H1 (cell line): Measurements from ENCODE around the gene C16orf54.
"Not testable (repeated sequence)": the region's sequence is repeated elsewhere in the genome, so short reads cannot be mapped to it uniquely, and the experiment has no call there.

Source experiments
- CHD2 ChIP-seq: IDR thresholded peaks from 2 replicates; pipeline ENCODE4 v1.6.1; 2012; ENCODE audit warnings: low read length, improper control_type of control experiment
- FOSL1 ChIP-seq: IDR thresholded peaks from 2 replicates; pipeline ENCODE4 v1.6.1; 2011; ENCODE audit warnings: mild to moderate bottlenecking, low read depth, low read length, moderate library complexity; ENCODE audit not compliant: insufficient read depth
- GABPA ChIP-seq: IDR thresholded peaks from 2 replicates; pipeline ENCODE4 v1.6.1; 2011; ENCODE audit warnings: mild to moderate bottlenecking, low read length, moderate library complexity, borderline replicate concordance; ENCODE audit not compliant: insufficient read depth
- POLR2A ChIP-seq, 2 experiments: IDR thresholded peaks; 1 replicate in 1 of 2; 2 replicates in 1 of 2; pipeline ENCODE4 v1.6.1; 2011; ENCODE audit warnings: low read depth in 2 of 2, low read length in 2 of 2, mild to moderate bottlenecking in 2 of 2; ENCODE audit errors: control extremely low read depth in 1 of 2
- POLR2AphosphoS5 ChIP-seq: IDR thresholded peaks from 2 replicates; pipeline ENCODE4 v1.6.1; 2011; ENCODE audit warnings: low read depth, low read length
- RAD21 ChIP-seq, 2 experiments: IDR thresholded peaks in 1 of 2; conservative IDR thresholded peaks in 1 of 2; 2 replicates each; pipeline ENCODE4 v1.6.1; 2011; ENCODE audit warnings: low read depth in 2 of 2, low read length in 2 of 2, improper control_type of control experiment in 1 of 2, inconsistent platforms in 1 of 2, mild to moderate bottlenecking in 1 of 2, moderate library complexity in 1 of 2
- RBBP5 ChIP-seq: IDR thresholded peaks from 2 replicates; pipeline ENCODE4 v1.7.1; 2012; ENCODE audit warnings: low read depth, mild to moderate bottlenecking, inconsistent platforms, low read length, moderate library complexity, borderline replicate concordance
- SIX5 ChIP-seq: IDR thresholded peaks from 2 replicates; pipeline ENCODE4 v1.6.1; 2011; ENCODE audit warnings: mild to moderate bottlenecking, low read depth, low read length
- TAF1 ChIP-seq: IDR thresholded peaks from 2 replicates; pipeline ENCODE4 v1.6.1; 2011; ENCODE audit warnings: mild to moderate bottlenecking, low read depth, low read length
- TCF12 ChIP-seq: IDR thresholded peaks from 2 replicates; pipeline ENCODE4 v1.6.1; 2011; ENCODE audit warnings: low read depth, mild to moderate bottlenecking, low read length
- TF ChIP-seq, protein P1 (sequence below): IDR thresholded peaks from 2 replicates; pipeline ENCODE4 v1.6.1; 2012; ENCODE audit warnings: inconsistent platforms
- TF ChIP-seq, protein P2 (sequence below), 3 experiments: IDR thresholded peaks; 1 replicate in 2 of 3; 2 replicates in 1 of 3; pipeline versions ENCODE4 v1.5.1 to v1.6.1; 2011; ENCODE audit warnings: low read length in 3 of 3, mild to moderate bottlenecking in 3 of 3, inconsistent platforms in 2 of 3, low read depth in 1 of 3, moderate library complexity in 1 of 3; ENCODE audit not compliant: insufficient read depth in 1 of 3; ENCODE audit errors: control extremely low read depth in 1 of 3

DNA sequence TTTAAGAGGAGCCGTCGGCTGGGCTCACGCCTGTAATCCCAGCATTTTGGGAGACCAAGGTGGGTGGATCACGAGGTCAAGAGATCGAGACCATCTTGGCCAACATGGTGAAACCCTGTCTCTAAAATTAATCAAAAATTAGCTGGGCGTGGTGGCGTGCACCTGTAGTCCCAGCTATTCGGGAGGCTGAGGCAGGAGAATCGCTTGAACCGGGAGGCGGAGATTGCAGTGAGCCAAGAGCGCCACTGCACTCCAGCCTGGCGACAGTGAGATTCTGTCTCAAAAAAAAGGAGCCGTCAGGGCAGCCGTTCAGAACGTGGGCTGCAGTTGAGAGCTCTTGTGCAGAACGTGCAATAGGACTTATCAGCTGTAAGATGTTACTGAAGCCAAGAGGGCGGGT, 47.4 kb upstream of the C16orf54 start:
- TF ChIP-seq POLR2A (IDR thresholded peaks at IDR 0.05; ENCODE audit: control extremely low read depth in 1 of 2, low read depth in 2 of 2, low read length in 2 of 2); RAD21 (IDR thresholded peaks at IDR 0.05 in 1 of 2, conservative IDR thresholded peaks at IDR 0.05 in 1 of 2; ENCODE audit: low read depth in 2 of 2, low read length in 2 of 2); TAF1; CHD2; FOSL1; TCF12; POLR2AphosphoS5; SIX5; RBBP5; GABPA: not testable (repeated sequence)
- TF ChIP-seq, protein P1, sequence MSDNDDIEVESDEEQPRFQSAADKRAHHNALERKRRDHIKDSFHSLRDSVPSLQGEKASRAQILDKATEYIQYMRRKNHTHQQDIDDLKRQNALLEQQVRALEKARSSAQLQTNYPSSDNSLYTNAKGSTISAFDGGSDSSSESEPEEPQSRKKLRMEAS: not testable (repeated sequence)
- TF ChIP-seq, protein P2, sequence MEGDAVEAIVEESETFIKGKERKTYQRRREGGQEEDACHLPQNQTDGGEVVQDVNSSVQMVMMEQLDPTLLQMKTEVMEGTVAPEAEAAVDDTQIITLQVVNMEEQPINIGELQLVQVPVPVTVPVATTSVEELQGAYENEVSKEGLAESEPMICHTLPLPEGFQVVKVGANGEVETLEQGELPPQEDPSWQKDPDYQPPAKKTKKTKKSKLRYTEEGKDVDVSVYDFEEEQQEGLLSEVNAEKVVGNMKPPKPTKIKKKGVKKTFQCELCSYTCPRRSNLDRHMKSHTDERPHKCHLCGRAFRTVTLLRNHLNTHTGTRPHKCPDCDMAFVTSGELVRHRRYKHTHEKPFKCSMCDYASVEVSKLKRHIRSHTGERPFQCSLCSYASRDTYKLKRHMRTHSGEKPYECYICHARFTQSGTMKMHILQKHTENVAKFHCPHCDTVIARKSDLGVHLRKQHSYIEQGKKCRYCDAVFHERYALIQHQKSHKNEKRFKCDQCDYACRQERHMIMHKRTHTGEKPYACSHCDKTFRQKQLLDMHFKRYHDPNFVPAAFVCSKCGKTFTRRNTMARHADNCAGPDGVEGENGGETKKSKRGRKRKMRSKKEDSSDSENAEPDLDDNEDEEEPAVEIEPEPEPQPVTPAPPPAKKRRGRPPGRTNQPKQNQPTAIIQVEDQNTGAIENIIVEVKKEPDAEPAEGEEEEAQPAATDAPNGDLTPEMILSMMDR (IDR thresholded peaks at IDR 0.05; ENCODE audit: control extremely low read depth in 1 of 3, insufficient read depth in 1 of 3, low read depth in 1 of 3, low read length in 3 of 3): not testable (repeated sequence)
